Smooth muscle cell (in vitro differentiated cells): ENCODE measurements around the gene RGMB. TPM values are rescaled to one million over a fixed set of nuclear protein-coding genes. Genes with fewer than 3 reads are reported as not detected.

ENCODE experiments used
- DNase-seq: peaks from one replicate; lab custom pipeline; 2025; ENCODE audit not compliant: unreplicated experiment; lab: John Stamatoyannopoulos, UW
- H2AFZ ChIP-seq: fragments of 200-600 bp; sonication (generic); 2 replicates; pipeline ENCODE4 v1.6.0; 2016; ENCODE audit warnings: antibody characterized with exemption, low read depth, mild to moderate bottlenecking
- H3F3A ChIP-seq: fragments of 200-600 bp; sonication (generic); 2 replicates; pipeline ENCODE4 v1.6.0; 2017; ENCODE audit warnings: antibody characterized with exemption, low read depth
- H3K27ac ChIP-seq: fragments of 200-600 bp; sonication (generic); 2 replicates; pipeline ENCODE4 v1.5.1; 2016; ENCODE audit warnings: low read depth, mild to moderate bottlenecking
- H3K27me3 ChIP-seq: fragments of 200-600 bp; sonication (generic); 2 replicates; pipeline ENCODE4 v1.6.1; 2016; ENCODE audit warnings: low read depth, mild to moderate bottlenecking
- H3K36me3 ChIP-seq: fragments of 200-600 bp; sonication (generic); 2 replicates; pipeline ENCODE4 v1.5.1; 2016; ENCODE audit warnings: low read depth
- H3K4me1 ChIP-seq: fragments of 200-600 bp; sonication (generic); 2 replicates; pipeline ENCODE4 v1.5.1; 2016; ENCODE audit warnings: low read depth
- H3K4me2 ChIP-seq: fragments of 200-600 bp; sonication (generic); 2 replicates; pipeline ENCODE4 v1.6.0; 2016; ENCODE audit warnings: mild to moderate bottlenecking
- H3K4me3 ChIP-seq: fragments of 200-600 bp; sonication (generic); 2 replicates; pipeline ENCODE4 v1.5.1; 2016; ENCODE audit warnings: mild to moderate bottlenecking
- H3K79me2 ChIP-seq: fragments of 200-600 bp; sonication (generic); 2 replicates; pipeline ENCODE4 v1.6.0; 2016; ENCODE audit warnings: low read depth, mild to moderate bottlenecking
- H3K9ac ChIP-seq: fragments of 200-600 bp; sonication (generic); 2 replicates; pipeline ENCODE4 v1.6.0; 2016; ENCODE audit warnings: low read depth
- H3K9me3 ChIP-seq: fragments of 200-600 bp; sonication (generic); replicated peaks from 2 replicates; pipeline ENCODE4 v1.5.1; 2016; ENCODE audit warnings: low read depth
- H4K20me1 ChIP-seq: fragments of 200-600 bp; sonication (generic); 2 replicates; pipeline ENCODE4 v1.6.0; 2016; ENCODE audit warnings: low read depth
- WGBS: methylation state at CpG from one replicate; pipeline ENCODE4 v1.1.7; 2016; ENCODE audit warnings: low lambda C conversion rate; 5-methylcytosine and 5-hydroxymethylcytosine counted together
- polyA plus RNA-seq: library from polyadenylated mRNA; unstranded; fragments of >200 nt; fragmentation: Nextera tagmentation; extraction: Ambion mirVana; gene quantifications from 2 replicates; pipeline ENCODE4 v1.2.1, GENCODE V29; 2016
- total RNA-seq: library from RNA; depleted of rRNA; stranded (reverse); fragments of >200 nt; gene quantifications from 2 replicates; pipeline ENCODE4 v1.2.3, GENCODE V29; 2014
- TF ChIP-seq, protein P1 (sequence below): fragments of 200-600 bp; sonication (generic); IDR thresholded peaks from 2 replicates; pipeline ENCODE4 v1.5.1; 2017; ENCODE audit warnings: borderline replicate concordance, mild to moderate bottlenecking, antibody characterized with exemption; ENCODE audit not compliant: insufficient read depth, poor library complexity, severe bottlenecking

The RGMB gene
- total and polyA plus RNA-seq, 2 experiments from 2014 or later, result 8.0 to 11.2 TPM

DNA sequence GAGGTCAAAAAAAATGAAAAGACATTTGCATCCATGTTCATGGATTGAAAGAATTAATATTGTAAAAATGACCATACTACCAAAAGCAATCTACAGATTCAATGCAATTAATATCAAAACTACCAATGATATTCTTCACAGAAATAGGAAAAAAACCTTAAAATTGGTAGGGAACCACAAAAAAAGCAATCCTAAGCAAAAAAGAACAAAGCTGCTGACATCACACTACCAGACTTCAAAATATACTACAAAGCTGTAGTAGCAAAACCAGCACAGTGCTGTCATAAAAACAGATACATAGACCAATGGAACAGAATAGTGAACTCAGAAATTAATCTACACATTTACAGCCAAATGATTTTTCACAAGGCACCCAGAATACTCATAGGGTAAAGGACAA is 34.3 kb downstream of the RGMB start:
- no peak overlapping the region for H2AFZ ChIP-seq
- no peaks in the 10 kb centered on the region for H3K36me3 ChIP-seq
- H3K4me2 ChIP-seq, result no peak overlapping the region
- no peak overlapping the region for H3K4me3 ChIP-seq
- no peaks in the 10 kb centered on the region for H3K79me2 ChIP-seq
- no peaks in the 10 kb centered on the region for H3K9me3 ChIP-seq
- no peaks in the 10 kb centered on the region for H3F3A ChIP-seq
- no peak overlapping the region for H3K27ac ChIP-seq
- DNase-seq, result no peak
- H4K20me1 ChIP-seq, result no peaks in the 10 kb centered on the region
- H3K4me1 ChIP-seq, result no peaks in the 10 kb centered on the region
- no peaks in the 10 kb centered on the region for H3K27me3 ChIP-seq
- TF ChIP-seq, protein P1, sequence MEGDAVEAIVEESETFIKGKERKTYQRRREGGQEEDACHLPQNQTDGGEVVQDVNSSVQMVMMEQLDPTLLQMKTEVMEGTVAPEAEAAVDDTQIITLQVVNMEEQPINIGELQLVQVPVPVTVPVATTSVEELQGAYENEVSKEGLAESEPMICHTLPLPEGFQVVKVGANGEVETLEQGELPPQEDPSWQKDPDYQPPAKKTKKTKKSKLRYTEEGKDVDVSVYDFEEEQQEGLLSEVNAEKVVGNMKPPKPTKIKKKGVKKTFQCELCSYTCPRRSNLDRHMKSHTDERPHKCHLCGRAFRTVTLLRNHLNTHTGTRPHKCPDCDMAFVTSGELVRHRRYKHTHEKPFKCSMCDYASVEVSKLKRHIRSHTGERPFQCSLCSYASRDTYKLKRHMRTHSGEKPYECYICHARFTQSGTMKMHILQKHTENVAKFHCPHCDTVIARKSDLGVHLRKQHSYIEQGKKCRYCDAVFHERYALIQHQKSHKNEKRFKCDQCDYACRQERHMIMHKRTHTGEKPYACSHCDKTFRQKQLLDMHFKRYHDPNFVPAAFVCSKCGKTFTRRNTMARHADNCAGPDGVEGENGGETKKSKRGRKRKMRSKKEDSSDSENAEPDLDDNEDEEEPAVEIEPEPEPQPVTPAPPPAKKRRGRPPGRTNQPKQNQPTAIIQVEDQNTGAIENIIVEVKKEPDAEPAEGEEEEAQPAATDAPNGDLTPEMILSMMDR, result no peak
- no peak overlapping the region for H3K9ac ChIP-seq

DNA sequence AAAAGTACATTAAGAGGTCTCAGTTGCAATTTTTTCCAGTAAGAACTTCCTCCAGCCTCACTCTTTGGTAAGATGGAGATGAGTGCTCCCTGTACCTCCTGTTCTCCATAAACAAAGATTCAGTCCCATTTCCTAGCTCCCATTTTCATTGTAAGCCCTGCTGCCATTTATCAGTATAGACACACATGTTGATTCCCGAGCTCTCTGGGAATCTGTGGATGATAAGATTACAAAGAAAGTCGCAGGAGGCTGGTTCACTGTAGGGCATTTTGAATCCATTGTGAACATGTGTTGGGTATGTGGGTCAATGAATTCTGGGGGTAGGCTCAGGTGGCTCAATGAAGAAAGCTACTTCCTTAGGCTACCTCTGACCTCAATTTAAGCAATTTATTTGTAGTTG is 36.7 kb downstream of the RGMB start:
- DNase-seq, result no peak
- H3K79me2 ChIP-seq, result no peaks in the 10 kb centered on the region
- no peak overlapping the region for H3K4me3 ChIP-seq
- no peaks in the 10 kb centered on the region for H4K20me1 ChIP-seq
- WGBS, result 67% methylated on average over 2 of the region's 2 CpGs
- TF ChIP-seq, protein P1, result no peak
- no peaks in the 10 kb centered on the region for H3K9me3 ChIP-seq
- no peaks in the 10 kb centered on the region for H3K36me3 ChIP-seq
- no peak overlapping the region for H3K9ac ChIP-seq
- H3K4me2 ChIP-seq, result no peak overlapping the region
- no peak overlapping the region for H2AFZ ChIP-seq
- no peaks in the 10 kb centered on the region for H3K27me3 ChIP-seq
- H3K4me1 ChIP-seq, result no peaks in the 10 kb centered on the region
- no peaks in the 10 kb centered on the region for H3F3A ChIP-seq
- no peak overlapping the region for H3K27ac ChIP-seq

DNA sequence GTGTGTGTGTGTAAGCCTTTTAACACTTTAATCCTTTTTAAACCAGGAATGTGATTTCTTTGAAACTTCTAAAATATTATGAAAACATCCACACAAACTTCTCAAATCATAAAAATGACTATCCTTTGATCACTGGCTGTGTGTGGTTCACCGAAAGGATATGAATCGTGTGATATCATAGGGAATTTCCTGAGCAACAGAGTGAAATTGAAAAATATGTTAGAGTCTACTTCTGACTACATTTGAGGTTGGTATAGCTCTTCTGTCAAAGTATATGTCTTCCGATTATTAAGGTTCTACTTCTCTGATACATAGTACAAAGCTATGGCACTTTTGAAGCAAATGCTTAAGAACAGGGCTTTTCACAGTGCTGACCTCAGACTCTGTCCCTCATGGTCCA is 40.3 kb downstream of the RGMB start:
- Histone ChIP-seq H4K20me1 (no peaks in the 10 kb centered on the region), H3K9ac (no peak overlapping the region), H3F3A (no peaks in the 10 kb centered on the region), H3K4me3 (no peak overlapping the region), H2AFZ (no peak overlapping the region), H3K9me3 (no peaks in the 10 kb centered on the region), H3K79me2 (no peaks in the 10 kb centered on the region), H3K27ac (no peak overlapping the region), H3K36me3 (no peaks in the 10 kb centered on the region), H3K4me2 (no peak overlapping the region), H3K4me1 (no peaks in the 10 kb centered on the region), H3K27me3 (no peaks in the 10 kb centered on the region)
- DNase-seq, result no peak
- 87% methylated on average over 3 of the region's 3 CpGs for WGBS
- TF ChIP-seq, protein P1, result no peak

DNA sequence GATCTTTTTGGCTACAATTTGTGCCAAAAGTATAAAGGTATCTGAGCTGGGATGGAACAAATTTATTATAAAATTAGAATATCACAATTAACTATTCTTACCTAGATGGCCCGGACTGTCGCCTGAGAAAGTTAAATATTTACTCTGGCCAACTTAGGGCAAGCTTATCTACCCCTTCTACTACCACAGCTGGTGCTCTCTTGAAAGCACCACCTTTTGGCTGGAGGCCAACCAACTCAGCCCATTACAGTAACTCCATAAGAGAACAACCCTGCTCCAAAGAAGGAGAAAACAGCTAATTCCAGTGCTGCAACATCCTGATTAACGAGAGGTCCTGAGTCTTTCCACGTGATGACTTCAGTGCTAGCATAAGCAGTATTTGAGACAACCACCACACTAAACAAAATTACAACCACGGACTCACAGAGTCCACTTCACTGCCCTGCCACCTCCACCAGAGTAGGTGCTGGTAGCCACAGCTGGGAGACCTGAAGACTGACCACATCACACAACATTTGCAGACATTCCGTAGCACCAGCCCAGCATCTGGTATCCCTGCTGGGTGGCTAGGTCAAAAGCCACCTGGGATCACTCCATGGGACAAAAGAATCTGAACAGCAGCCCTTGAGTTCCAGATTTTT is 43.2 kb downstream of the RGMB start:
- Histone ChIP-seq H3K4me1 (no peaks in the 10 kb centered on the region), H3K79me2 (no peaks in the 10 kb centered on the region), H3K27ac (no peak overlapping the region), H3K9ac (no peak overlapping the region), H3K4me3 (no peak overlapping the region), H3K27me3 (no peaks in the 10 kb centered on the region), H3K4me2 (no peak overlapping the region), H3F3A (no peaks in the 10 kb centered on the region), H3K36me3 (no peaks in the 10 kb centered on the region), H3K9me3 (no peaks in the 10 kb centered on the region), H2AFZ (no peak overlapping the region), H4K20me1 (no peaks in the 10 kb centered on the region)
- WGBS, result 87% methylated on average over 6 of the region's 6 CpGs
- TF ChIP-seq, protein P1, result no peak
- no peak for DNase-seq
